Subcutaneous adipose tissue (tissue), 4 donors: ENCODE results near the gene NETO2. TPM values are rescaled to one million over a fixed set of nuclear protein-coding genes. Genes with fewer than 3 reads are reported as not detected.

Experiments
- total RNA-seq, 4 donors: library from RNA; depleted of rRNA; stranded (reverse); fragments of >200 nt; gene quantifications; one replicate each; pipeline ENCODE4 v1.1.0, GENCODE V29; 2016
- TF ChIP-seq, protein P1 (sequence below): fragments of 450-650 bp; IDR thresholded peaks from one replicate; pipeline ENCODE4 v1.5.1; 2016; ENCODE audit warnings: low read depth, mild to moderate bottlenecking, control low read depth, antibody characterized with exemption, moderate library complexity

NETO2 gene
- total RNA-seq, 4 donors from 2014 or later, result 0.44 to 2.4 (median 1.1) TPM

DNA sequence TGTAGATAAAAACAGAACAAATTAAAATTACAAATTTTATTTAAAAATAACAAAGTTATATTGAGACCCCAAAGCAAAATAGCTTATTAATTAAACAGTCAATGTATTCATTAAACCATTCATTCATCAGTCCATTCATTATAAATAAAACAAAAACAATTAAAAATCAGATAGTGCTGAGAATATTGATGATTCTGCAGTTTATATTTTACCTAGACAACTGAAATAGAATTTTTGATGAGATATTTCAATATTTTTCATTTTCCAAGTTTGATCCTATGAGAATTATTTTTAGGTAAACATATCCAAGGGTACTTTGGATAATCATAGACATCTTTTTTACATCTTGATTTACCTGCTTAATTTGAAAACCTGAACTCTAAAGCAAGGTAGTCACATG lies 15.2 kb upstream of the NETO2 start:
- TF ChIP-seq, protein P1, sequence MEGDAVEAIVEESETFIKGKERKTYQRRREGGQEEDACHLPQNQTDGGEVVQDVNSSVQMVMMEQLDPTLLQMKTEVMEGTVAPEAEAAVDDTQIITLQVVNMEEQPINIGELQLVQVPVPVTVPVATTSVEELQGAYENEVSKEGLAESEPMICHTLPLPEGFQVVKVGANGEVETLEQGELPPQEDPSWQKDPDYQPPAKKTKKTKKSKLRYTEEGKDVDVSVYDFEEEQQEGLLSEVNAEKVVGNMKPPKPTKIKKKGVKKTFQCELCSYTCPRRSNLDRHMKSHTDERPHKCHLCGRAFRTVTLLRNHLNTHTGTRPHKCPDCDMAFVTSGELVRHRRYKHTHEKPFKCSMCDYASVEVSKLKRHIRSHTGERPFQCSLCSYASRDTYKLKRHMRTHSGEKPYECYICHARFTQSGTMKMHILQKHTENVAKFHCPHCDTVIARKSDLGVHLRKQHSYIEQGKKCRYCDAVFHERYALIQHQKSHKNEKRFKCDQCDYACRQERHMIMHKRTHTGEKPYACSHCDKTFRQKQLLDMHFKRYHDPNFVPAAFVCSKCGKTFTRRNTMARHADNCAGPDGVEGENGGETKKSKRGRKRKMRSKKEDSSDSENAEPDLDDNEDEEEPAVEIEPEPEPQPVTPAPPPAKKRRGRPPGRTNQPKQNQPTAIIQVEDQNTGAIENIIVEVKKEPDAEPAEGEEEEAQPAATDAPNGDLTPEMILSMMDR, result no peak

GRCh38 chr16:47156680-47157215 lies 13.0 kb upstream of the NETO2 start:
- TF ChIP-seq, protein P1, result no peak

DNA sequence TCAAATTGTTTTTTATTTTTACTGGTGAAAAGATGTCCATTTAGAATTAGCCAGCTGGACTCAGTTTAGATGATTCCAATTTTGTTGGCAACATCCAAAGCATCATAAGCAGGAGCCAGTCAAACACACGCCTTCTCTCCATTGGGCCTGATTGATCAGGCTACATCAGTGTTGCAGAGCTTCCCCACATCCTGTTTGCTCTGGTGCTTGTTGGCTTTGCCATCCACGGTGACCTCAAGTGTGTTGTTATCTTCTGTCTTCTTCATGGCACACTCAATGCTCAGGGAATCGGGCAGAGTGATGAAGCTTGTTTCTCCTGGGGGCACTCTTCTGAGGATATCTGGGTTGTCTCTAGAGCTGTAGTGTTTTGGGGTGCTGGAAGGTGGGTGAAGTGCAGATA lies 6.3 kb upstream of the NETO2 start:
- TF ChIP-seq, protein P1, result no peak

- TF ChIP-seq, protein P1, result no peak
Observed at GRCh38 chr16:47144559-47144877, 773 bp upstream of the NETO2 start.

- TF ChIP-seq, protein P1, result no peak
Observed at GRCh38 chr16:47142821-47143676, 696 bp downstream of the NETO2 start.

GRCh38 chr16:47142486-47142820 lies 1.3 kb downstream of the NETO2 start:
- TF ChIP-seq, protein P1, result no peak

- TF ChIP-seq, protein P1, result no peak
Observed at GRCh38 chr16:47141773-47142485, 1.8 kb downstream of the NETO2 start.
